Fibroblast of skin of back (primary cell): ENCODE results near the gene CCDC121.

Experiments
- DNase-seq: peaks from one replicate; pipeline ENCODE4 v3.0.0-alpha.2; 2013

Gene CCDC121

DNA sequence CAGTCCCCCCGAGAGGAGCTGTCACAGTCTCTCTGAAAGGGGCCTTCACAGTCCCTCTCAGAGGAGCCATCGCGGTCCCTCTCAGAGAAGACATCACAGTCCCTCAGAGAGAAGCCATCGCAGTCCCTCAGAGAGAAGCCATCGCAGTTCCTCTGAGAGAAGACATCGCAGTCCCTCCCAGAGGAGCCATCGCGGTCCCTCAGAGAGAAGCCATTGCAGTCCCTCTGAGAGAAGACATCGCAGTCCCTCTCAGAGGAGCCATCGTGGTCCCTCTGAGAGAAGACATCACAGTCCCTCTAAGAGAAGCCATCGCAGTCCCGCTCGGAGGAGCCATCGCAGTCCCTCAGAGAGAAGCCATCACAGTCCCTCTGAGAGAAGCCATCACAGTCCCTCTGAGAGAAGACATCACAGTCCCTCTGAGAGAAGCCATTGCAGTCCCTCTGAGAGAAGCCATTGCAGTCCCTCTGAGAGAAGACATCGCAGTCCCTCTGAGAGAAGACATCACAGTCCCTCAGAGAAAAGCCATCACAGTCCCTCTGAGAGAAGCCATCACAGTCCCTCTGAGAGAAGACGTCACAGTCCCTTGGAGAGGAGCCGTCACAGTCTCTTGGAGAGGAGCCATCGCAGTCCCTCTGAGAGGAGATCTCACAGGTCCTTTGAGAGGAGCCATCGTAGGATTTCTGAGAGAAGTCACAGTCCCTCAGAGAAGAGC, 47.2 kb downstream of the CCDC121 start:
- DNase-seq: no peak
